Measurements from ENCODE around the gene MCTP1.

DNA sequence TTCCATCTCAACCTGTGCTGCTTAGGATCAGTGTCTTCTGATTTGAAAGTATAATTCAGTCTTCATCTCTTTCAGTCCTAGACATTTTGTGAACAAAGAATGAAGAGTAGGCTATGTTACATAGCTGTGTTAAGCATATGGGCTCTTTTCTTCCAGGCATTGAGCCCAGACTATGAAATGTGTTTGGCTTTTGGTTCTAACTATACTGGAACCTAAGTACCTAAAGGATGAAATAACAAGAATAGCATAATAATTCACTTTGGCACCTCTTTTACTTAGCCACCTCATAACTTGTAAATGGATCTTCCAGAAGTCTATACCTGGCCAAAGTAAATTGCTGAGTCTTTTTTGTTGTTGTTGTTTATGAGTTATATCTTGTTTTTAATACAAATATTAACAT is 595.0 kb downstream of the MCTP1 start:
- TF ChIP-seq EP300 (IDR thresholded peaks at IDR 0.05; ENCODE audit: low read depth) = no peak
- TF ChIP-seq, protein P1, sequence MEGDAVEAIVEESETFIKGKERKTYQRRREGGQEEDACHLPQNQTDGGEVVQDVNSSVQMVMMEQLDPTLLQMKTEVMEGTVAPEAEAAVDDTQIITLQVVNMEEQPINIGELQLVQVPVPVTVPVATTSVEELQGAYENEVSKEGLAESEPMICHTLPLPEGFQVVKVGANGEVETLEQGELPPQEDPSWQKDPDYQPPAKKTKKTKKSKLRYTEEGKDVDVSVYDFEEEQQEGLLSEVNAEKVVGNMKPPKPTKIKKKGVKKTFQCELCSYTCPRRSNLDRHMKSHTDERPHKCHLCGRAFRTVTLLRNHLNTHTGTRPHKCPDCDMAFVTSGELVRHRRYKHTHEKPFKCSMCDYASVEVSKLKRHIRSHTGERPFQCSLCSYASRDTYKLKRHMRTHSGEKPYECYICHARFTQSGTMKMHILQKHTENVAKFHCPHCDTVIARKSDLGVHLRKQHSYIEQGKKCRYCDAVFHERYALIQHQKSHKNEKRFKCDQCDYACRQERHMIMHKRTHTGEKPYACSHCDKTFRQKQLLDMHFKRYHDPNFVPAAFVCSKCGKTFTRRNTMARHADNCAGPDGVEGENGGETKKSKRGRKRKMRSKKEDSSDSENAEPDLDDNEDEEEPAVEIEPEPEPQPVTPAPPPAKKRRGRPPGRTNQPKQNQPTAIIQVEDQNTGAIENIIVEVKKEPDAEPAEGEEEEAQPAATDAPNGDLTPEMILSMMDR (IDR thresholded peaks at IDR 0.05) = no peak

Data from transverse colon (tissue), 3 donors.